Calu3 (cell line): ENCODE results near the gene ARL6IP5. TPM values are rescaled to one million over a fixed set of nuclear protein-coding genes. Genes with fewer than 3 reads are reported as not detected.

Experiments used
- BruUV-seq: library from RNA; stranded (reverse); fragments of 400-500 nt; replicated peaks from 2 replicates; lab custom pipeline; 2021; lab: Mats Ljungman, UMichigan
- CTCF ChIA-PET: fragments of 300-600 bp; sonication (Branson Sonifier 250); formaldehyde crosslinking; loops from one replicate; lab custom pipeline; 2022; ENCODE audit warnings: antibody characterized with exemption; lab: Charles Lee
- DNase-seq: peaks from one replicate; pipeline ENCODE4 v3.0.0; 2022
- H3K27ac Mint-ChIP-seq: one replicate; pipeline ENCODE4 v1.8.0; 2022; ENCODE audit warnings: mixed read lengths; ENCODE audit not compliant: unreplicated experiment
- H3K27me3 Mint-ChIP-seq: one replicate; pipeline ENCODE4 v1.8.0; 2022; ENCODE audit warnings: mixed read lengths; ENCODE audit not compliant: unreplicated experiment
- H3K36me3 Mint-ChIP-seq: one replicate; pipeline ENCODE4 v1.8.0; 2022; ENCODE audit warnings: mild to moderate bottlenecking, moderate library complexity, mixed read lengths; ENCODE audit not compliant: insufficient read depth, unreplicated experiment
- H3K4me1 Mint-ChIP-seq: one replicate; pipeline ENCODE4 v1.8.0; 2022; ENCODE audit warnings: mild to moderate bottlenecking, low read depth, mixed read lengths; ENCODE audit not compliant: unreplicated experiment
- H3K4me3 Mint-ChIP-seq: one replicate; pipeline ENCODE4 v1.8.0; 2022; ENCODE audit warnings: mild to moderate bottlenecking, low read depth, moderate library complexity, mixed read lengths; ENCODE audit not compliant: unreplicated experiment
- H3K9me3 Mint-ChIP-seq: one replicate; pipeline ENCODE4 v1.8.0; 2022; ENCODE audit warnings: low read depth, mixed read lengths; ENCODE audit not compliant: unreplicated experiment
- CTCF ChIP-seq: fragments of 200-600 bp; IDR thresholded peaks from one replicate; pipeline ENCODE4 v1.8.0; 2022; ENCODE audit warnings: antibody characterized with exemption; ENCODE audit not compliant: unreplicated experiment
- intact Hi-C: fragments of 100-400 bp; cut with micrococcal nuclease; formaldehyde crosslinking; loops from one replicate; pipeline ENCODE4 v1.10.0; 2022; ENCODE audit not compliant: unreplicated experiment
- total RNA-seq: library from RNA; stranded (reverse); gene quantifications from 2 replicates; pipeline ENCODE4 v1.2.3, GENCODE V29; 2022

Gene ARL6IP5
- total RNA-seq, 1 experiment from 2014 or later: 76.9 TPM

GRCh38 chr3:69059688-69060087, 25.0 kb upstream of the ARL6IP5 start:
- intact Hi-C loops: no loop called here

DNA sequence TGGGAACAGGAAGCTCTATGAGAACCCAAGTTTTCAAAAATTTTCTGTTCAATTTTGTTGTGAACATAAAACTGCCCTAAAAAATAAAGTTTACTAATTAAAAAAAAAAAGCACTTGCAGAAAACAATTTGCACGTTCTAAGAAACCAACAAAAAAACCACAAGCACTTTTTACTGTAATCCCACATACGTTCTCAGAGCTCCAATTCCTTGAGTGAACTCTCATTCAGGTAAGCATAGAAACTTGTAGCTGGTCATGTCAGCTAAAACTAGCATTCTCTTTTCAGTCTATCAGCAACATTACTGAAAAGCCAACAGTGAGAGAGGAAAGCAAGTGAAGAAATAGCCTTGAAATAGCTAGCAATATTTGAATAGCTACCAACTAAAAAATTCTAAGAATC, 21.1 kb upstream of the ARL6IP5 start:
- DNase-seq: no peak

More at GRCh38 chr3:69059688-69060087, 25.0 kb upstream of the ARL6IP5 start:
- Mint-ChIP-seq H3K4me1 (no peaks in the 10 kb centered on the region), H3K27me3 (no peaks in the 10 kb centered on the region), H3K27ac (no peak overlapping the region), H3K9me3 (no peaks in the 10 kb centered on the region), H3K4me3 (no peak overlapping the region), H3K36me3 (peaks cover 13% of the 10 kb centered on the region)
- CTCF ChIA-PET: no interaction called here
- no peak for DNase-seq
- no peak for TF ChIP-seq CTCF
- no TSS peak for BruUV-seq

DNA sequence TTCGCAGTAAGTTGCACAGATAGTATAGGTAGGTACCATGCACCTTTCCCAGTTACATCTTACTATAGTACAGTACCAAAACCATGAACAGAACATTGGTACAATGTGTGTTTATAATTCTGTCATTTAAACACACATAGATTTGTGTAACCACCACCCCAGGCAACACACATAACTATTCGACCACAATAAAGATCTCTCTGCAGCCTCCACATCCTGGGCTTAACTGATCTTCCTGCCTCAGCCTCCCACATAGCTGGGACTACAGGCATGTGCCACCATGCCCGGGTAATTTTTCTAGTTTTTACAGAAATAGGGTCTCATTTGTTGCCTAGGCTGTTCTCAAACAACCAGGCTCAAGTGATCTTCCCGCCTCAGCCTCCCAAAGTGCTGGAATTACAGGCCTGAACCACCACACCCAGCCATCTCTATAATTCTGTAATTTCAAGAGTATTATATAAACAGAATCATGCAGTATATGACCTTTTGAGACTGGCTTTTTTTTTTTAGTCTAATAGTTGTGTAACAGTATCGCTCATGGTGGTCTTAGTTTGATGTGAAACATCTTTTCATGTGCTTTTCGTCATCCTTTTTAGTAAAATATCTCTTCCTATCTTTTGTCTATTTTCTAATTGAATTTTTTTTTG, 19.3 kb upstream of the ARL6IP5 start:
- intact Hi-C loops: no loop called here
- CTCF ChIA-PET: interaction anchor here (0.7 kb wide), 1 partner anchor 20 kb away, joined by 3 read pairs; no protein-coding TSS in a partner anchor

More for the DNA sequence above, 21.1 kb upstream of the ARL6IP5 start:
- CTCF ChIA-PET: no interaction called here
- no peaks in the 10 kb centered on the region for H3K9me3 Mint-ChIP-seq
- H3K4me3 Mint-ChIP-seq: no peak overlapping the region
- BruUV-seq: no TSS peak
- H3K4me1 Mint-ChIP-seq: no peaks in the 10 kb centered on the region
- no peaks in the 10 kb centered on the region for H3K27me3 Mint-ChIP-seq
- TF ChIP-seq CTCF: no peak
- peaks cover 17% of the 10 kb centered on the region for H3K36me3 Mint-ChIP-seq
- no peak overlapping the region for H3K27ac Mint-ChIP-seq
- intact Hi-C loops: no loop called here

GRCh38 chr3:69066121-69066520, 18.6 kb upstream of the ARL6IP5 start:
- no peaks in the 10 kb centered on the region for H3K4me1 Mint-ChIP-seq
- intact Hi-C loops: no loop called here
- CTCF ChIA-PET: interaction anchor here (0.7 kb wide), 1 partner anchor 19 kb away, joined by 3 read pairs; no protein-coding TSS in a partner anchor
- no peak overlapping the region for H3K4me3 Mint-ChIP-seq
- no peak for DNase-seq
- H3K27me3 Mint-ChIP-seq: no peaks in the 10 kb centered on the region
- H3K9me3 Mint-ChIP-seq: no peaks in the 10 kb centered on the region
- TF ChIP-seq CTCF: no peak
- no TSS peak for BruUV-seq
- no peak overlapping the region for H3K27ac Mint-ChIP-seq
- peaks cover 17% of the 10 kb centered on the region for H3K36me3 Mint-ChIP-seq

More for the DNA sequence above, 19.3 kb upstream of the ARL6IP5 start:
- no peak for DNase-seq
- Mint-ChIP-seq H3K27me3 (no peaks in the 10 kb centered on the region), H3K36me3 (peaks cover 17% of the 10 kb centered on the region), H3K4me3 (no peak overlapping the region), H3K27ac (no peak overlapping the region), H3K9me3 (no peaks in the 10 kb centered on the region), H3K4me1 (no peaks in the 10 kb centered on the region)
- TF ChIP-seq CTCF: no peak
- no TSS peak for BruUV-seq
